Caco-2 (cell line): Measurements from ENCODE around the gene MOV10. TPM values are rescaled to one million over a fixed set of nuclear protein-coding genes. Genes with fewer than 3 reads are reported as not detected.

Experiments
- BruUV-seq: library from RNA; stranded (reverse); fragments of 400-500 nt; replicated peaks from 2 replicates; lab custom pipeline; 2021; lab: Mats Ljungman, UMichigan
- CTCF ChIA-PET: fragments of 300-600 bp; sonication (Branson Sonifier 250); formaldehyde crosslinking; loops from one replicate; lab custom pipeline; 2022; ENCODE audit warnings: antibody characterized with exemption; lab: Charles Lee
- POLR2A ChIA-PET: fragments of 300-600 bp; sonication (Branson Sonifier 250); formaldehyde crosslinking; loops from one replicate; lab custom pipeline; 2022; ENCODE audit warnings: antibody characterized with exemption; lab: Charles Lee
- DNase-seq, 2 experiments: peaks; one replicate each; pipeline versions ENCODE4 v3.0.0 to v3.0.0-alpha.2; 2020 to 2022
- H3K27me3 ChIP-seq: replicated peaks from 2 replicates; pipeline ENCODE4 v1.6.0; 2011; ENCODE audit warnings: low read length; ENCODE audit not compliant: control insufficient read depth, insufficient read depth
- H3K36me3 ChIP-seq: 2 replicates; pipeline ENCODE4 v1.5.1; 2011; ENCODE audit warnings: low read length; ENCODE audit not compliant: control insufficient read depth, insufficient read depth
- H3K4me1 ChIP-seq: fragments of 250-450 bp; sonication (Bioruptor Pico); 2 replicates; pipeline ENCODE4 v1.5.1; 2020; ENCODE audit warnings: mild to moderate bottlenecking
- H3K4me3 ChIP-seq: 2 replicates; pipeline ENCODE4 v1.5.1; 2011; ENCODE audit warnings: low read depth, mild to moderate bottlenecking, control low read depth, low read length
- H3K9me3 ChIP-seq: fragments of 250-450 bp; sonication (Bioruptor Pico); 2 replicates; pipeline ENCODE4 v1.5.1; 2020; ENCODE audit warnings: mild to moderate bottlenecking, moderate library complexity
- H3K27ac Mint-ChIP-seq: one replicate; pipeline ENCODE4 v1.8.0; 2022; ENCODE audit warnings: mixed read lengths; ENCODE audit not compliant: unreplicated experiment
- H3K27me3 Mint-ChIP-seq: one replicate; pipeline ENCODE4 v1.8.0; 2022; ENCODE audit warnings: mixed read lengths; ENCODE audit not compliant: insufficient read depth, unreplicated experiment
- H3K36me3 Mint-ChIP-seq: one replicate; pipeline ENCODE4 v1.8.0; 2022; ENCODE audit warnings: mild to moderate bottlenecking, mixed read lengths; ENCODE audit not compliant: insufficient read depth, unreplicated experiment
- H3K4me1 Mint-ChIP-seq: one replicate; pipeline ENCODE4 v1.8.0; 2022; ENCODE audit warnings: low read depth, mixed read lengths; ENCODE audit not compliant: unreplicated experiment
- H3K4me3 Mint-ChIP-seq: one replicate; pipeline ENCODE4 v1.8.0; 2022; ENCODE audit warnings: mild to moderate bottlenecking, moderate library complexity, mixed read lengths; ENCODE audit not compliant: unreplicated experiment
- H3K9me3 Mint-ChIP-seq: one replicate; pipeline ENCODE4 v1.8.0; 2022; ENCODE audit warnings: mixed read lengths; ENCODE audit not compliant: unreplicated experiment
- CTCF ChIP-seq, 2 experiments: fragments of 200-600 bp in 1 of 2; IDR thresholded peaks; 1 replicate in 1 of 2; 2 replicates in 1 of 2; pipeline versions ENCODE4 v1.5.1 to v1.8.0; 2011 to 2022; ENCODE audit warnings: antibody characterized with exemption in 1 of 2, control low read depth in 1 of 2, inconsistent platforms in 1 of 2, low read depth in 1 of 2, low read length in 1 of 2, mild to moderate bottlenecking in 1 of 2, moderate library complexity in 1 of 2; ENCODE audit not compliant: insufficient read depth in 1 of 2, severe bottlenecking in 1 of 2, unreplicated experiment in 1 of 2
- intact Hi-C: fragments of 100-400 bp; cut with micrococcal nuclease; formaldehyde crosslinking; loops from one replicate; pipeline ENCODE4 v1.10.0; 2022; ENCODE audit not compliant: unreplicated experiment
- total RNA-seq: library from RNA; stranded (reverse); gene quantifications from 2 replicates; pipeline ENCODE4 v1.2.3, GENCODE V29; 2022

MOV10 gene
- total RNA-seq, 1 experiment from 2014 or later, result 102 TPM

DNA sequence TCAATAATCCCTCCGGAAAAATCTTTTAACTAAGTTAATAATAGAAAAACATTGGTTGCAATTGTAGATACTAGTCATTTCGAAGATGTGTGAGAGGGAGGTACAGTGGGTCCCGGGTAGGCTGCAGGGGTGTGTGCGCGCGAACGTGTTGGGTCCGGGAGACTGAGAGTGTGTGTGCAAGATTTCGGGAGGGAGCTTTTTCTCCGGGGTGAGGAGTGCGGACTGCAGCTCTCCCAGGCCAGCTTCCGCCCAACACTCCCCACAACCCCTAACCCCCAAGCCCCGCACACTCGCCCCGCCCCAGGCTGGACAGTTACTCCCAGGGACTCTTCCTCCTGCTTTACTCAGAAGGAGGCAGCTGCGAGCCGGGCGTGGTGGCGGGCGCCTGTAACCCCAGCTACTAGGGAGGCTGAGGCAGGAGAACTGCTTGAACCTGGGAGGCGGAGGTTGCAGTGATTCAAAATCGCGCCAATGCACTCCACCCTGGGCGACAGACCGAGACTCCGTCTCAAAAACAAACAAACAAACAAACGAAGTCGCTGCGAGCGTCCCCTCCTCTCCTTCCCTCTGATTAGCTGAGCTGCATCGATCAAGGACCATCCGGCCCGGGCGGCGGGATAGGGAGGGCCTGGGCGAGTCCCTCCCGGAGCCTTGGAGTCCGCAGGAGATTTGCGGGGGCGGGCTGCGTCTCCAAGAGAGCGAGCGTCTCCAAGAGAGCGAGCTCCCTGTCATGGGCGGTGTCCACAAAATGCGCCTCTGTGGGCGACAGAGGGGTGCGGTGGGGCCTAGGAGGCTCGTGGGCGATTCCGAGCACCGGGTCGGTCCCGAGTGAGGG, 68.9 kb downstream of the MOV10 start:
- Mint-ChIP-seq H3K9me3 (no peaks in the 10 kb centered on the region), H3K27me3 (no peaks in the 10 kb centered on the region), H3K27ac (no peak overlapping the region), H3K4me1 (no peaks in the 10 kb centered on the region), H3K4me3 (no peak overlapping the region), H3K36me3 (no peaks in the 10 kb centered on the region)
- Histone ChIP-seq H3K9me3 (no peaks in the 10 kb centered on the region), H3K4me1 (no peaks in the 10 kb centered on the region), H3K36me3 (no peaks in the 10 kb centered on the region), H3K4me3 (no peak overlapping the region), H3K27me3 (no peaks in the 10 kb centered on the region)
- no peak for TF ChIP-seq CTCF (IDR thresholded peaks at IDR 0.05; ENCODE audit: insufficient read depth in 1 of 2, low read depth in 1 of 2, low read length in 1 of 2, severe bottlenecking in 1 of 2, unreplicated experiment in 1 of 2)
- intact Hi-C loops, result no loop called here
- ChIA-PET CTCF (interaction anchor here (0.5 kb wide), 1 partner anchor 15 kb away, joined by 7 read pairs; no protein-coding TSS in a partner anchor), POLR2A (no interaction called here)
- DNase-seq, result no peak
- no TSS peak for BruUV-seq

- no peak for DNase-seq
- TF ChIP-seq CTCF (IDR thresholded peaks at IDR 0.05; ENCODE audit: insufficient read depth in 1 of 2, low read depth in 1 of 2, low read length in 1 of 2, severe bottlenecking in 1 of 2, unreplicated experiment in 1 of 2), result no peak
Measured at GRCh38 chr1:112744009-112744578, 69.6 kb downstream of the MOV10 start.

DNA sequence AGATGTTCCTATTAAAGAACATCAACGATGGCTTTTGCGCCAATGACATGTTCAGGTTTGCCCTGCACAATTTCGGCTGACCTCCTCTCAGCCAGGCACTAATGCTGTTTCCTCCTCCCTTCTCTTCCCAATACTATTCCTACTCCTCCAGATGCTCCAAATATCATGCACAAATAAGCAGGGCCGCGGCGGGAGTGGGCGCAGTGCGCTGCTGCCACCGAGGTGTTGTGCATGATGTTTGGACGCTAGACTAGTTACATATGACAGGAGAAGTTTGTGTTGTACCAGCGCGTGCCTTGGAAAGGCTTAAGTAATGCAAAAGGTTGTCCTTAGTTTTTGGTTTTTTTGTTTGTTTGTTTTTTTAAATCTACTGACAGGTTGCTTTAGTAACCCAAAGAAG, 73.9 kb downstream of the MOV10 start:
- intact Hi-C loops, result no loop called here
- H3K9me3 ChIP-seq, result no peaks in the 10 kb centered on the region
- Mint-ChIP-seq H3K4me1 (no peaks in the 10 kb centered on the region), H3K27ac (no peak overlapping the region), H3K27me3 (no peaks in the 10 kb centered on the region), H3K4me3 (no peak overlapping the region), H3K36me3 (no peaks in the 10 kb centered on the region), H3K9me3 (peaks cover 2% of the 10 kb centered on the region)
- H3K4me1 ChIP-seq, result no peaks in the 10 kb centered on the region
- H3K4me3 ChIP-seq, result no peak overlapping the region
- no peaks in the 10 kb centered on the region for H3K27me3 ChIP-seq
- H3K36me3 ChIP-seq, result no peaks in the 10 kb centered on the region
- ChIA-PET CTCF (interaction anchor here (1.2 kb wide), 1 partner anchor 295 kb away, joined by 3 read pairs; no protein-coding TSS in a partner anchor), POLR2A (no interaction called here)
- no peak for TF ChIP-seq CTCF (IDR thresholded peaks at IDR 0.05; ENCODE audit: insufficient read depth in 1 of 2, low read depth in 1 of 2, low read length in 1 of 2, severe bottlenecking in 1 of 2, unreplicated experiment in 1 of 2)
- BruUV-seq, result no TSS peak
- DNase-seq, result no peak

More at GRCh38 chr1:112744009-112744578, 69.6 kb downstream of the MOV10 start:
- H3K4me3 ChIP-seq, result no peak overlapping the region
- BruUV-seq, result no TSS peak
- ChIA-PET CTCF (no interaction called here), POLR2A (no interaction called here)
- intact Hi-C loops, result no loop called here
- no peaks in the 10 kb centered on the region for H3K4me1 Mint-ChIP-seq
- H3K4me3 Mint-ChIP-seq, result no peak overlapping the region
- H3K36me3 ChIP-seq, result no peaks in the 10 kb centered on the region
- no peaks in the 10 kb centered on the region for H3K9me3 Mint-ChIP-seq
- H3K27me3 ChIP-seq, result no peaks in the 10 kb centered on the region
- no peaks in the 10 kb centered on the region for H3K9me3 ChIP-seq
- no peak overlapping the region for H3K27ac Mint-ChIP-seq
- no peaks in the 10 kb centered on the region for H3K27me3 Mint-ChIP-seq
- H3K36me3 Mint-ChIP-seq, result no peaks in the 10 kb centered on the region
- no peaks in the 10 kb centered on the region for H3K4me1 ChIP-seq

Other genes starting within 250 kb of the MOV10 start
- 0.46 and 0.70 TPM in 2 replicates for gene WNT2B, start 165.7 kb upstream of the MOV10 start, total RNA-seq
- gene ST7L, start 55.5 kb upstream of the MOV10 start, total RNA-seq, result 12.6 and 13.6 TPM in 2 replicates
- 82.4 and 98.7 TPM in 2 replicates for gene CAPZA1, start 54.8 kb upstream of the MOV10 start, total RNA-seq
- 128 and 134 TPM in 2 replicates for gene RHOC, start 32.5 kb downstream of the MOV10 start, total RNA-seq
- gene PPM1J, start 40.7 kb downstream of the MOV10 start, total RNA-seq, result 1.1 and 1.5 TPM in 2 replicates